IPS-20b (cell line): Measurements from ENCODE around the gene IRF8.

ENCODE experiments used
- H3K27ac ChIP-seq: one replicate; pipeline ENCODE4 v1.5.1; 2013; ENCODE audit warnings: low read length
- H3K27me3 ChIP-seq: 2 replicates; pipeline ENCODE4 v1.6.1; 2013; ENCODE audit warnings: mild to moderate bottlenecking, low read length, inconsistent platforms; ENCODE audit not compliant: insufficient read depth
- H3K36me3 ChIP-seq: 2 replicates; pipeline ENCODE4 v1.6.1; 2013; ENCODE audit warnings: low read depth, mild to moderate bottlenecking, inconsistent platforms, low read length, moderate library complexity; ENCODE audit not compliant: insufficient read depth
- H3K4me1 ChIP-seq: 2 replicates; pipeline ENCODE4 v1.6.1; 2013; ENCODE audit warnings: mild to moderate bottlenecking, control low read depth, inconsistent platforms, low read length, moderate library complexity; ENCODE audit not compliant: insufficient read depth
- H3K4me3 ChIP-seq: 2 replicates; pipeline ENCODE4 v1.5.1; 2013; ENCODE audit warnings: mild to moderate bottlenecking, low read length, inconsistent platforms
- H3K9ac ChIP-seq: 2 replicates; pipeline ENCODE4 v1.6.1; 2013; ENCODE audit warnings: low read depth, mild to moderate bottlenecking, inconsistent platforms, low read length, moderate library complexity
- H3K9me3 ChIP-seq: 2 replicates; pipeline ENCODE4 v1.6.1; 2013; ENCODE audit warnings: mild to moderate bottlenecking, low read depth, low read length, inconsistent platforms; ENCODE audit not compliant: insufficient read depth

The IRF8 gene

DNA sequence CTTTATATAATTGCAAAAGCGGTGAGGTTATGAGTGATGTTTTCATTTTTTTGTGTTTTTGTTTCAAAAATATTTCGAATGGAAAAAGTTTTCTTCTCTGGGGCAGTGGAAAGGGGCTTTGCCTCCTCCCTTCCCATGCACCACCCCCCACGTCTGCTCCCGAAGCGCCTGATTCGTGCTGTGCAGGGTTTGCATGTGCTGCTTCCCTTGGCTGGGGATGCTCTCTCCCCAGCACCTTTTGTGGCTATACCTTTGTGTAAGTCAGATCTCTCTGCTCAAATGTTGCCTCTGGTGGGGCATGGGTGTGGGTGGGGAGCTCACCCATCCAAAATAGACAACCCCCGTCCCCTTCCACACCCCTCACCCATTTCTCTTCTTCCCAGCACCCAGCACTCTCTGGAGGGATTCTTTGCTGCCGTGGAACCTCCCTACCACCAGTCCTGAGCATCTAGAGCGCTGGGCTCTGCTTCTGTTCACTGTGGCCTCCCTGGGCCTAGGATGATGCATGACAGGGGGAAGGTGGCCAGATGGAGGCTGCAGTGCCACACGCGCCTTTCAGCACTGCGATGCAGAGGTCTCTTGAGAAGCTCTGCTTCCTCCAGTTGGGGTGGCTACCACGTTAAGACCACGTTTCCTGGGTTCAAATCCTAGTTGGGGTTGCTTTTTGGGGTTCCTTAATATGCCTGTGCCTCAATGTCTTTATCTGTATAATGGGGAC is 71.2 kb downstream of the IRF8 start:
- Histone ChIP-seq H3K4me1 (no peaks in the 10 kb centered on the region), H3K4me3 (no peak overlapping the region), H3K9ac (no peak overlapping the region), H3K9me3 (peaks cover 11% of the 10 kb centered on the region; the same call in 1 of the 2 replicates), H3K27ac (no peak overlapping the region), H3K36me3 (no peaks in the 10 kb centered on the region), H3K27me3 (no peaks in the 10 kb centered on the region)

DNA sequence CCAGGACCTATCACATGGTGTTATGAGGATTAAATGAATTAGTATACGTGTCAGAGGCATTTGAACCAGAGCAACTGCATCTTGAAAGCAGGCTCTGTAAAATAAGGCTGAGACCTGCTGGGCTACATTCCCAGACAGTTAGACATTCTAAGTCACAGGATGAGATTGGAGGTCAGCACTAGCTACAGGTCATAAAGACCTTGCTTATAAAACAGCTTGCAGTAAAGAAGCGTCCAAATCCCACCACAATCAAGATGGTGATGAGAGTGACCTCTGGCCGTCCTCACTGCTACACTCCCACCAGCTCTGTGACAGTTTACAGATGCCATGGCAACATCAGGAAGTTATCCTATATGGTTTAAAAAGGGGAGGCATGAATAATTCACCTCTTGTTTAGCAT is 71.8 kb downstream of the IRF8 start:
- 0 out of 2 replicates have a peak, but pooled peaks cover 1% of the 10 kb centered on the region for H3K4me1 ChIP-seq
- no peak overlapping the region for H3K27ac ChIP-seq
- H3K27me3 ChIP-seq, result no peaks in the 10 kb centered on the region

More for the DNA sequence above, 71.8 kb downstream of the IRF8 start:
- Histone ChIP-seq H3K9me3 (peaks cover 11% of the 10 kb centered on the region; the same call in 1 of the 2 replicates), H3K36me3 (no peaks in the 10 kb centered on the region), H3K4me3 (no peak overlapping the region), H3K9ac (no peak overlapping the region)
